Neutrophil (primary cell): ENCODE results near the gene RHBDD1.

Source experiments
- H3K27ac ChIP-seq: fragments of 200-600 bp; sonication (generic); 2 replicates; pipeline ENCODE4 v1.5.1; 2016; ENCODE audit warnings: mild to moderate bottlenecking, moderate library complexity
- H3K27me3 ChIP-seq: fragments of 200-600 bp; sonication (generic); 2 replicates; pipeline ENCODE4 v1.6.0; 2016; ENCODE audit warnings: mild to moderate bottlenecking
- H3K36me3 ChIP-seq: fragments of 200-600 bp; sonication (generic); 2 replicates; pipeline ENCODE4 v1.5.1; 2017
- H3K4me1 ChIP-seq, 2 experiments: fragments of 200-600 bp in 1 of 2; sonication (generic) in 1 of 2; 1 replicate in 1 of 2; 2 replicates in 1 of 2; pipeline versions ENCODE4 v1.5.1 to v1.6.1; 2013 to 2016; ENCODE audit warnings: low read depth in 1 of 2, low read length in 1 of 2, mild to moderate bottlenecking in 1 of 2, moderate library complexity in 1 of 2; ENCODE audit not compliant: control insufficient read depth in 1 of 2, insufficient read depth in 1 of 2
- H3K4me3 ChIP-seq, 2 experiments: fragments of 200-600 bp in 1 of 2; sonication (generic) in 1 of 2; 1 replicate in 1 of 2; 2 replicates in 1 of 2; pipeline ENCODE4 v1.5.1; 2013 to 2016; ENCODE audit warnings: low read depth in 1 of 2, low read length in 1 of 2, mild to moderate bottlenecking in 1 of 2, moderate library complexity in 1 of 2
- H3K9me3 ChIP-seq: fragments of 200-600 bp; sonication (generic); 2 replicates; pipeline ENCODE4 v1.5.1; 2016
- TF ChIP-seq, protein P1 (sequence below): fragments of 200-600 bp; sonication (generic); IDR thresholded peaks from 2 replicates; pipeline ENCODE4 v1.5.1; 2016; ENCODE audit warnings: antibody characterized with exemption

Gene RHBDD1

GRCh38 chr2:226883296-226883795, 47.5 kb downstream of the RHBDD1 start:
- H3K27me3 ChIP-seq, result no peaks in the 10 kb centered on the region
- H3K36me3 ChIP-seq, result no peaks in the 10 kb centered on the region
- H3K4me1 ChIP-seq, result peaks cover 0 to 5% of the 10 kb centered on the region in 2 experiments
- H3K4me3 ChIP-seq, result no peak overlapping the region
- TF ChIP-seq, protein P1, sequence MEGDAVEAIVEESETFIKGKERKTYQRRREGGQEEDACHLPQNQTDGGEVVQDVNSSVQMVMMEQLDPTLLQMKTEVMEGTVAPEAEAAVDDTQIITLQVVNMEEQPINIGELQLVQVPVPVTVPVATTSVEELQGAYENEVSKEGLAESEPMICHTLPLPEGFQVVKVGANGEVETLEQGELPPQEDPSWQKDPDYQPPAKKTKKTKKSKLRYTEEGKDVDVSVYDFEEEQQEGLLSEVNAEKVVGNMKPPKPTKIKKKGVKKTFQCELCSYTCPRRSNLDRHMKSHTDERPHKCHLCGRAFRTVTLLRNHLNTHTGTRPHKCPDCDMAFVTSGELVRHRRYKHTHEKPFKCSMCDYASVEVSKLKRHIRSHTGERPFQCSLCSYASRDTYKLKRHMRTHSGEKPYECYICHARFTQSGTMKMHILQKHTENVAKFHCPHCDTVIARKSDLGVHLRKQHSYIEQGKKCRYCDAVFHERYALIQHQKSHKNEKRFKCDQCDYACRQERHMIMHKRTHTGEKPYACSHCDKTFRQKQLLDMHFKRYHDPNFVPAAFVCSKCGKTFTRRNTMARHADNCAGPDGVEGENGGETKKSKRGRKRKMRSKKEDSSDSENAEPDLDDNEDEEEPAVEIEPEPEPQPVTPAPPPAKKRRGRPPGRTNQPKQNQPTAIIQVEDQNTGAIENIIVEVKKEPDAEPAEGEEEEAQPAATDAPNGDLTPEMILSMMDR, result no peak
- H3K9me3 ChIP-seq, result no peaks in the 10 kb centered on the region
- no peak overlapping the region for H3K27ac ChIP-seq

GRCh38 chr2:226884166-226884565, 48.3 kb downstream of the RHBDD1 start:
- H3K4me3 ChIP-seq, result no peak overlapping the region
- TF ChIP-seq, protein P1, result no peak

DNA sequence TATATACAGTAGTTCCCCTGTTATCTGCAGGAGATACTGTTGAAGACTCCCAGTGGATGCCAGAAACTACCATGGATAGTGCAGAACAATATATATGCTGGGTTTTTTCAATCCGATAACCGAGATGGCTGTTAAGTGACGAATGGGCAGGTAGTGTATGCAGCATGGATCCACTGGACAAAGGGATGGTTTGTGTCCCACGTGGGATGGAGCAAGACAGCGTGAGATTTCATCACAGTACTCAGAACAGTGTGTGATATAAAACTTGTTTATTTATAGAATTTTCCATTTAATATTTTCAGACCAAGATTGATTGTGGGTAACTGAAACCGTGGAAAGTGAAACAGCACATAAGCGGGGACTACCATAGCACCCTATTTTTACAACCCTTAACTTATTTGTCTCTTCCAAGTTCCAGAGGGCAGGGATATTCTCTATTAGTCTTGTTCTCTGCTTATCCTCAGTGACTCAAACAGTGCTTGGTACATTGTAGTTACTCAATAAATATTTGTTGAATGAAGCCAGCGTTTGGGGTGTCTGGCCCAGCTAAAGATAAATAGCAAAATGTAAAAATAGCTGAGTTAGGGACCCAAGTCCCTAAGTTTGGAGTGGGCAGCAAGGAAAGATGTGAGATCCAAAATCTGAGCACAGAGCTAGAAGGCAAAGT, 50.0 kb downstream of the RHBDD1 start:
- TF ChIP-seq, protein P1, result no peak
- Histone ChIP-seq H3K27ac (no peak overlapping the region), H3K27me3 (no peaks in the 10 kb centered on the region), H3K9me3 (no peaks in the 10 kb centered on the region), H3K4me3 (no peak overlapping the region), H3K4me1 (peaks cover 0 to 2% of the 10 kb centered on the region in 2 experiments), H3K36me3 (no peaks in the 10 kb centered on the region)

More at GRCh38 chr2:226884166-226884565, 48.3 kb downstream of the RHBDD1 start:
- Histone ChIP-seq H3K27ac (no peak overlapping the region), H3K9me3 (no peaks in the 10 kb centered on the region), H3K36me3 (no peaks in the 10 kb centered on the region), H3K4me1 (peaks cover 0 to 5% of the 10 kb centered on the region in 2 experiments), H3K27me3 (no peaks in the 10 kb centered on the region)

- H3K4me1 ChIP-seq, result no peaks in the 10 kb centered on the region
- no peaks in the 10 kb centered on the region for H3K27me3 ChIP-seq
- no peaks in the 10 kb centered on the region for H3K36me3 ChIP-seq
- TF ChIP-seq, protein P1, result no peak
- no peak overlapping the region for H3K4me3 ChIP-seq
- no peak overlapping the region for H3K27ac ChIP-seq
- no peaks in the 10 kb centered on the region for H3K9me3 ChIP-seq
These were observed 52.1 kb downstream of the RHBDD1 start for GRCh38 chr2:226887940-226888339.

- no peaks in the 10 kb centered on the region for H3K4me1 ChIP-seq
- H3K4me3 ChIP-seq, result no peak overlapping the region
- no peaks in the 10 kb centered on the region for H3K9me3 ChIP-seq
- H3K36me3 ChIP-seq, result no peaks in the 10 kb centered on the region
- H3K27ac ChIP-seq, result no peak overlapping the region
- no peaks in the 10 kb centered on the region for H3K27me3 ChIP-seq
- TF ChIP-seq, protein P1, result no peak
These were observed 52.6 kb downstream of the RHBDD1 start for GRCh38 chr2:226888378-226888965.
